CD4-positive, alpha-beta T cell treated with Interleukin-4 for 4 hours (primary cell): ENCODE data around the gene EPHB3.
"Not testable (repeated sequence)": the region's sequence is repeated elsewhere in the genome, so short reads cannot be mapped to it uniquely, and the experiment has no call there.

ENCODE experiments used
- DNase-seq: peaks from one replicate; pipeline ENCODE4 v3.0.0-alpha.2; 2020

Gene EPHB3

GRCh38 chr3:184600685-184601377 lies 39.2 kb downstream of the EPHB3 start:
- no peak for DNase-seq

- DNase-seq = no peak
Observed at GRCh38 chr3:184601576-184602371, 40.2 kb downstream of the EPHB3 start.

GRCh38 chr3:184602372-184603150 lies 41.0 kb downstream of the EPHB3 start:
- DNase-seq = no peak

GRCh38 chr3:184603151-184604030 lies 41.8 kb downstream of the EPHB3 start:
- DNase-seq = no peak

GRCh38 chr3:184604039-184604601 lies 42.5 kb downstream of the EPHB3 start:
- DNase-seq = no peak

GRCh38 chr3:184604615-184605290 lies 43.2 kb downstream of the EPHB3 start:
- no peak for DNase-seq

- peak; percentile 44 for DNase-seq
Observed at GRCh38 chr3:184608209-184608608, 46.6 kb downstream of the EPHB3 start.

GRCh38 chr3:184609476-184610244 lies 48.1 kb downstream of the EPHB3 start:
- no peak for DNase-seq

GRCh38 chr3:184610245-184610871 lies 48.8 kb downstream of the EPHB3 start:
- DNase-seq = no peak

- no peak for DNase-seq
Observed at GRCh38 chr3:184611607-184612281, 50.2 kb downstream of the EPHB3 start.

GRCh38 chr3:184615396-184615795 lies 53.8 kb downstream of the EPHB3 start:
- DNase-seq = no peak

GRCh38 chr3:184616436-184616835 lies 54.9 kb downstream of the EPHB3 start:
- DNase-seq = no peak

GRCh38 chr3:184617306-184617705 lies 55.7 kb downstream of the EPHB3 start:
- DNase-seq = not testable (repeated sequence)

GRCh38 chr3:184618811-184619210 lies 57.2 kb downstream of the EPHB3 start:
- DNase-seq = no peak

- peak; percentile 33 for DNase-seq
Observed at GRCh38 chr3:184619369-184619768, 57.8 kb downstream of the EPHB3 start.

GRCh38 chr3:184619787-184620430 lies 58.3 kb downstream of the EPHB3 start:
- DNase-seq = no peak

- no peak for DNase-seq
Observed at GRCh38 chr3:184620475-184621119, 59.0 kb downstream of the EPHB3 start.

GRCh38 chr3:184622156-184622555 lies 60.6 kb downstream of the EPHB3 start:
- DNase-seq = not testable (repeated sequence)

- no peak for DNase-seq
Observed at GRCh38 chr3:184626923-184627322, 65.3 kb downstream of the EPHB3 start.
